HepG2 (cell line): ENCODE measurements around the gene ITGAE. TPM values are rescaled to one million over a fixed set of nuclear protein-coding genes. Genes with fewer than 3 reads are reported as not detected.

Experiments
- AKNA ChIP-seq: sonication (generic); formaldehyde crosslinking; IDR thresholded peaks from 2 replicates; pipeline ENCODE4 v1.4.0; 2020; ENCODE audit warnings: missing genetic modification reagents, borderline replicate concordance
- ATRX ChIP-seq: sonication (generic); formaldehyde crosslinking; IDR thresholded peaks from 2 replicates; pipeline ENCODE4 v1.4.0; 2020; ENCODE audit warnings: missing genetic modification reagents, borderline replicate concordance
- FIP1L1 ChIP-seq: fragments of 200-400 bp; formaldehyde crosslinking; IDR thresholded peaks from 2 replicates; pipeline ENCODE4 v1.6.1; 2018; ENCODE audit warnings: low read depth, mild to moderate bottlenecking, low read length, moderate library complexity, borderline replicate concordance; ENCODE audit not compliant: insufficient read depth
- HIC2 ChIP-seq: sonication (generic); formaldehyde crosslinking; IDR thresholded peaks from 2 replicates; pipeline ENCODE4 v1.9.0; 2022; ENCODE audit warnings: low read depth, missing genetic modification reagents
- NBN ChIP-seq: fragments of 450-650 bp; conservative IDR thresholded peaks from 2 replicates; pipeline ENCODE4 v1.6.1; 2017
- POLR2A ChIP-seq, 2 experiments: IDR thresholded peaks; 2 replicates each; pipeline ENCODE4 v1.6.1; 2011; ENCODE audit warnings: low read depth in 2 of 2, low read length in 2 of 2, mild to moderate bottlenecking in 1 of 2, moderate library complexity in 1 of 2; ENCODE audit not compliant: insufficient read depth in 1 of 2
- REXO4 ChIP-seq: sonication (generic); formaldehyde crosslinking; IDR thresholded peaks from 2 replicates; pipeline ENCODE4 v1.8.0; 2022; ENCODE audit warnings: missing genetic modification reagents, mild to moderate bottlenecking, borderline replicate concordance
- RFXANK ChIP-seq: IDR thresholded peaks from 2 replicates; pipeline ENCODE4 v1.6.1; 2016
- RXRB ChIP-seq: IDR thresholded peaks from 2 replicates; pipeline ENCODE4 v1.6.1; 2016; ENCODE audit warnings: borderline replicate concordance, missing genetic modification reagents, missing compliant biosample characterization
- SALL1 ChIP-seq: sonication (generic); formaldehyde crosslinking; IDR thresholded peaks from 2 replicates; pipeline ENCODE4 v1.8.0; 2022; ENCODE audit warnings: mild to moderate bottlenecking, missing genetic modification reagents
- SATB2 ChIP-seq: sonication (generic); formaldehyde crosslinking; IDR thresholded peaks from 2 replicates; pipeline ENCODE4 v1.5.0; 2020; ENCODE audit warnings: missing genetic modification reagents
- WIZ ChIP-seq: sonication (generic); formaldehyde crosslinking; IDR thresholded peaks from 2 replicates; pipeline ENCODE4 v1.5.1; 2020; ENCODE audit warnings: mild to moderate bottlenecking, missing genetic modification reagents
- XBP1 ChIP-seq: sonication (generic); formaldehyde crosslinking; IDR thresholded peaks from 2 replicates; pipeline ENCODE4 v1.5.0; 2020; ENCODE audit warnings: missing genetic modification reagents
- ZC3H13 ChIP-seq: sonication (generic); formaldehyde crosslinking; IDR thresholded peaks from 2 replicates; pipeline ENCODE4 v1.8.1; 2023; ENCODE audit warnings: mild to moderate bottlenecking, missing genetic modification reagents, moderate library complexity
- ZNF17 ChIP-seq: sonication (generic); formaldehyde crosslinking; IDR thresholded peaks from 2 replicates; pipeline ENCODE4 v1.5.0; 2020; ENCODE audit warnings: mild to moderate bottlenecking, missing genetic modification reagents
- ZNF256 ChIP-seq: sonication (generic); formaldehyde crosslinking; conservative IDR thresholded peaks from 2 replicates; pipeline ENCODE4 v1.4.0; 2020; ENCODE audit warnings: missing genetic modification reagents
- ZNF441 ChIP-seq: sonication (generic); formaldehyde crosslinking; IDR thresholded peaks from 2 replicates; pipeline ENCODE4 v1.7.0; 2021; ENCODE audit warnings: missing genetic modification reagents, borderline replicate concordance
- ZNF782 ChIP-seq: sonication (generic); formaldehyde crosslinking; IDR thresholded peaks from 2 replicates; pipeline ENCODE4 v1.4.0; 2020; ENCODE audit warnings: missing genetic modification reagents, mild to moderate bottlenecking, borderline replicate concordance
- ZNF792 ChIP-seq: IDR thresholded peaks from 2 replicates; pipeline ENCODE4 v1.6.1; 2016
- ZNF816 ChIP-seq: sonication (generic); formaldehyde crosslinking; IDR thresholded peaks from 2 replicates; pipeline ENCODE4 v1.8.0; 2022; ENCODE audit warnings: missing genetic modification reagents, mild to moderate bottlenecking, borderline replicate concordance
- polyA plus RNA-seq, 8 experiments: library from polyadenylated mRNA; depleted of rRNA in 3 of 8; stranded (reverse) in 7 of 8; unstranded in 1 of 8; fragments of >200 nt; fragmentation: Illumina TruSeq in 4 of 8; extraction: Trizol in 4 of 8; gene quantifications; 2 replicates each; pipeline versions ENCODE4 v1.2.1 to v1.2.3, GENCODE V29; 2011 to 2016; ENCODE audit warnings: low read depth in 4 of 8, missing spikeins in 1 of 8, mixed read lengths in 1 of 8; ENCODE audit not compliant: insufficient read depth in 1 of 8
- total RNA-seq, 5 experiments: library from RNA; depleted of rRNA; stranded (reverse); fragments of >200 nt; fragmentation: Illumina TruSeq; extraction: Trizol; gene quantifications; 2 replicates each; pipeline ENCODE4 v1.2.3, GENCODE V29; 2016; ENCODE audit warnings: low read depth in 1 of 5
- TF ChIP-seq, protein P1 (sequence below): sonication (generic); formaldehyde crosslinking; IDR thresholded peaks from 2 replicates; pipeline ENCODE4 v1.8.0; 2022; ENCODE audit warnings: missing genetic modification reagents, mild to moderate bottlenecking, moderate library complexity, borderline replicate concordance

ITGAE gene
- total and polyA plus RNA-seq, 2 of the 13 experiments (the other 11 are each of a cell fraction or from before 2014, with no cell fraction given) = 42.3 to 49.0 TPM

GRCh38 chr17:3794557-3795389, 6.2 kb downstream of the ITGAE start (continued):
- 0 out of 2 replicates have a peak, but pooled peaks have one; percentile 46 for TF ChIP-seq ZNF816
- no peak for TF ChIP-seq FIP1L1
- TF ChIP-seq ZNF17 (CRISPR knock-in tag) = no peak
- 0 out of 2 replicates have a peak, but pooled peaks have one; percentile 47 for TF ChIP-seq XBP1 (CRISPR knock-in tag)
- TF ChIP-seq RFXANK = 0 out of 2 replicates have a peak, but pooled peaks have one; percentile 3
- peak; percentile 78 for TF ChIP-seq ZC3H13 (CRISPR knock-in tag)
- TF ChIP-seq POLR2A (IDR thresholded peaks at IDR 0.05; ENCODE audit: insufficient read depth in 1 of 2, low read depth in 2 of 2, low read length in 2 of 2) = peak; percentile 51 to 67; a peak in 3 of 4 replicates
- TF ChIP-seq SATB2 = no peak
- no peak for TF ChIP-seq NBN
- TF ChIP-seq REXO4 (CRISPR knock-in tag) = 0 out of 2 replicates have a peak, but pooled peaks have one; percentile 52
- no peak for TF ChIP-seq ZNF256 (CRISPR knock-in tag)
- no peak for TF ChIP-seq WIZ (CRISPR knock-in tag)
- TF ChIP-seq RXRB (CRISPR knock-in tag) = 0 out of 2 replicates have a peak, but pooled peaks have one; percentile 32
- TF ChIP-seq HIC2 (CRISPR knock-in tag) = peak; percentile 54; the same call in 1 of the 2 replicates
- no peak for TF ChIP-seq ZNF792
- peak; percentile 72 for TF ChIP-seq SALL1
- TF ChIP-seq ATRX (CRISPR knock-in tag) = no peak
- TF ChIP-seq ZNF441 (CRISPR knock-in tag) = peak; percentile 63; the same call in 1 of the 2 replicates
- TF ChIP-seq, protein P1, sequence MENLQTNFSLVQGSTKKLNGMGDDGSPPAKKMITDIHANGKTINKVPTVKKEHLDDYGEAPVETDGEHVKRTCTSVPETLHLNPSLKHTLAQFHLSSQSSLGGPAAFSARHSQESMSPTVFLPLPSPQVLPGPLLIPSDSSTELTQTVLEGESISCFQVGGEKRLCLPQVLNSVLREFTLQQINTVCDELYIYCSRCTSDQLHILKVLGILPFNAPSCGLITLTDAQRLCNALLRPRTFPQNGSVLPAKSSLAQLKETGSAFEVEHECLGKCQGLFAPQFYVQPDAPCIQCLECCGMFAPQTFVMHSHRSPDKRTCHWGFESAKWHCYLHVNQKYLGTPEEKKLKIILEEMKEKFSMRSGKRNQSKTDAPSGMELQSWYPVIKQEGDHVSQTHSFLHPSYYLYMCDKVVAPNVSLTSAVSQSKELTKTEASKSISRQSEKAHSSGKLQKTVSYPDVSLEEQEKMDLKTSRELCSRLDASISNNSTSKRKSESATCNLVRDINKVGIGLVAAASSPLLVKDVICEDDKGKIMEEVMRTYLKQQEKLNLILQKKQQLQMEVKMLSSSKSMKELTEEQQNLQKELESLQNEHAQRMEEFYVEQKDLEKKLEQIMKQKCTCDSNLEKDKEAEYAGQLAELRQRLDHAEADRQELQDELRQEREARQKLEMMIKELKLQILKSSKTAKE (CRISPR knock-in tag) = no peak
- no peak for TF ChIP-seq ZNF782 (CRISPR knock-in tag)
- no peak for TF ChIP-seq AKNA
